GM23248 (cell line): ENCODE results near the gene PHYH.

Source experiments
- EZH2 ChIP-seq: fragments of 200-600 bp; sonication (generic); IDR thresholded peaks from 2 replicates; pipeline ENCODE4 v1.6.1; 2018; ENCODE audit warnings: antibody characterized with exemption, mild to moderate bottlenecking; ENCODE audit not compliant: insufficient read depth, poor library complexity, severe bottlenecking
- EZH2phosphoT487 ChIP-seq: fragments of 200-600 bp; sonication (generic); IDR thresholded peaks from 2 replicates; pipeline ENCODE4 v1.6.1; 2018; ENCODE audit warnings: antibody characterized with exemption, moderate library complexity, mild to moderate bottlenecking, low read depth; ENCODE audit not compliant: insufficient read depth

GRCh38 chr10:13236638-13237037 is 63.2 kb downstream of the PHYH start:
- no peak for TF ChIP-seq EZH2
- TF ChIP-seq EZH2phosphoT487, result no peak
